Measurements from ENCODE around the gene EIF4B. TPM values are rescaled to one million over a fixed set of nuclear protein-coding genes. Genes with fewer than 3 reads are reported as not detected.
A peak's percentile ranks its signal among the peaks of the same experiment; 100 is the strongest.

Gene EIF4B
- total RNA-seq, 4 donors from 2014 or later = 225 to 571 (median 372) TPM

DNA sequence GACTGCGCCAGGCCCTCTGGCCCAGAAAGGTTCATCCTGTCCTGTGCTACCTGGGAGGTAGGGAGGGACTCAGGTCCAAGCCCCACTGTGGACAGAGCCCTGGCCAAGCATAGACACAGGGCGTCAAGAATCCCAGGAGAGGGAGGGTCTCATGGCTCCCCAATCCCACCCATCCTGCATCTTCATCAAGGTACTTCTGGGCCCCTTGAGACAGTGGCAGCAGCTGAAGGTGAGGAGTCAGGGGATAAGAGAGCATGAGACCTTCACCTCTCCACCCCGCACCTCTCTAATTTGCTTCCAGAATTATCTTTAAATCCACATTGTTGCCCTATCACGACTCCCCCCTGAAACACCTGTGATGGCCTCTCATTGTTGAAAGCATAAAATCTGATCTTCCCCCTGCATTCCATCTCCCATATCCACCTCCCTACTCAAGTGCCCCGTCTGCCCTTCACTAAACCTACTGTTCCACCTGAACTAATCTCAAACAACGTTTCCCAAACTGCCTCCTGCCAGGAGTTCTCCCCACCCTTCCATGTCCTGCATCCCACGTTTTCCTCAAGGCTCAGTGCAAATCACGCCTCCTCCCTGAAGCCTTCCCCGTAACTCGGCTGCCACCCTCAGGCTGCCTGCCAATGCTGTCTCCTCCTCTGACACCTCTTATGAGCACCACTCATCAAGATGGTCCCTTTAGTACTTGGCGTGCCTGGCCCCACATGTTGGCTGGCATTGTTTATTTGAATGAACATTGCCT lies 30.3 kb upstream of the EIF4B start:
- no peak for DNase-seq
- intact Hi-C loops (cut with DNase I) = loop anchor here (2.0 to 10.0 kb wide), 2 partner anchors 89 to 821 kb away; no protein-coding TSS in a partner anchor
- H3K9me3 ChIP-seq = no peaks in the 10 kb centered on the region
- H3K36me3 ChIP-seq = no peaks in the 10 kb centered on the region
- H3K27ac ChIP-seq = peak overlapping the region in 1 of 4 donors; percentile 44
- peaks cover 0 to 15% (median 5%) of the 10 kb centered on the region in 3 donors for H3K4me1 ChIP-seq
- WGBS, 2 donors = 50 to 53% methylated on average over 8 to 11 of the region's 11 CpGs
- H3K27me3 ChIP-seq = peaks cover 0 to 41% (median 0%) of the 10 kb centered on the region in 4 donors
- no peak overlapping the region for H3K4me3 ChIP-seq
- TF ChIP-seq CTCF (IDR thresholded peaks at IDR 0.05) (peak in 1 of 6 experiments; percentile 20), POLR2A (IDR thresholded peaks at IDR 0.05) (no peak)

DNA sequence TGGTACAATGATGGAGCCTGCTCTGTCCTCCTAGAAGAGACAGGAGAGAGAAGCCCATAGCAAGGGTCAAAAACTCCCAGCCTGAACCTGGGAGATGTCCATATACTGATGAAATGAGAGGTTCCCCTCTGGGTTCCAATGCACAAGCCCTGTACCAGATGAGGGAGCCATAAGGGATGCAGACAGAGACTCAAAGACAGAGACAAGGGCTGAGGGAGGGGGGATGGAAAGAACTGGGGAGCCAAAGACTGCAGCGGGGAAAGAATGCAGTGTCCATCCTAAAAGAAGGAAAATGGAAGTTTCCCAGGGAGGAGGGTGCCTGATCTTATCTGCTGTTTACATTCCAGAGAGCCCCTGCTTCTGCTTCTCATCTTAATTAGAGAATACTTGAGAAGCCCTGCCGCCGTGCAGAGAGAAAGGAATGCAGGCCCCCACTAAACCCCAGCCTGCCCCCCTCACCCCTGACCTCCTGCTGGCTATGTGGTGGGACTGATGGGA lies 29.6 kb upstream of the EIF4B start:
- peaks cover 0 to 11% (median 5%) of the 10 kb centered on the region in 3 donors for H3K4me1 ChIP-seq
- WGBS, 2 donors = 31 to 32% methylated on average over 3 of the region's 3 CpGs

GRCh38 chr12:52977170-52977569 lies 29.1 kb upstream of the EIF4B start:
- 63 to 64% methylated on average over 4 of the region's 4 CpGs for WGBS, 2 donors
- TF ChIP-seq POLR2A (IDR thresholded peaks at IDR 0.05) = no peak
- TF ChIP-seq CTCF (IDR thresholded peaks at IDR 0.05) = no peak
- H3K9me3 ChIP-seq = no peaks in the 10 kb centered on the region
- intact Hi-C loops (cut with DNase I) = loop anchor here (2.0 to 10.0 kb wide), 2 partner anchors 90 to 822 kb away; no protein-coding TSS in a partner anchor
- peaks cover 0 to 5% (median under 1%) of the 10 kb centered on the region in 3 donors for H3K4me1 ChIP-seq
- no peak overlapping the region for H3K4me3 ChIP-seq
- DNase-seq = no peak
- H3K27ac ChIP-seq = no peak overlapping the region
- H3K27me3 ChIP-seq = peaks cover 0 to 41% (median 0%) of the 10 kb centered on the region in 4 donors
- no peaks in the 10 kb centered on the region for H3K36me3 ChIP-seq

More for the DNA sequence above, 29.6 kb upstream of the EIF4B start:
- Histone ChIP-seq H3K4me3 (no peak overlapping the region), H3K27ac (no peak overlapping the region), H3K9me3 (no peaks in the 10 kb centered on the region), H3K27me3 (peaks cover 0 to 41% (median 0%) of the 10 kb centered on the region in 4 donors), H3K36me3 (no peaks in the 10 kb centered on the region)
- DNase-seq = no peak
- TF ChIP-seq POLR2A (IDR thresholded peaks at IDR 0.05) = no peak
- no peak for TF ChIP-seq CTCF (IDR thresholded peaks at IDR 0.05)
- intact Hi-C loops (cut with DNase I) = loop anchor here (2.0 to 10.0 kb wide), 2 partner anchors 90 to 822 kb away; no protein-coding TSS in a partner anchor

- no peak for DNase-seq
- 29 to 36% methylated on average over 3 to 4 of the region's 4 CpGs for WGBS, 2 donors
- H3K36me3 ChIP-seq = no peaks in the 10 kb centered on the region
- no peak for TF ChIP-seq POLR2A (IDR thresholded peaks at IDR 0.05)
- no peak for TF ChIP-seq CTCF (IDR thresholded peaks at IDR 0.05)
- no peaks in the 10 kb centered on the region for H3K9me3 ChIP-seq
- intact Hi-C loops (cut with DNase I) = no loop called here
- H3K27ac ChIP-seq = no peak overlapping the region
- H3K4me3 ChIP-seq = no peak overlapping the region
- H3K4me1 ChIP-seq = peaks cover 0 to 4% (median 0%) of the 10 kb centered on the region in 3 donors
- H3K27me3 ChIP-seq = peaks cover 0 to 41% (median 0%) of the 10 kb centered on the region in 4 donors
Measured at GRCh38 chr12:52980096-52980649, 26.1 kb upstream of the EIF4B start.
